SJSA1 (cell line): ENCODE results near the gene KDM6A. TPM values are rescaled to one million over a fixed set of nuclear protein-coding genes. Genes with fewer than 3 reads are reported as not detected.
"Not testable (repeated sequence)": the region's sequence is repeated elsewhere in the genome, so short reads cannot be mapped to it uniquely, and the experiment has no call there.

Experiments used
- DNase-seq, 2 experiments: peaks; one replicate each; pipeline ENCODE4 v3.0.0-alpha.2; 2015 to 2020; ENCODE audit warnings: low spot score in 2 of 2, low read depth in 1 of 2
- H3K27ac ChIP-seq: fragments of 250-450 bp; sonication (Bioruptor Pico); 2 replicates; pipeline ENCODE4 v1.5.1; 2020; ENCODE audit warnings: mild to moderate bottlenecking, moderate library complexity
- H3K27me3 ChIP-seq: fragments of 250-450 bp; sonication (Bioruptor Pico); replicated peaks from 2 replicates; pipeline ENCODE4 v1.5.1; 2020; ENCODE audit warnings: mild to moderate bottlenecking, moderate library complexity
- H3K36me3 ChIP-seq: fragments of 250-450 bp; sonication (Bioruptor Pico); 2 replicates; pipeline ENCODE4 v1.5.1; 2020; ENCODE audit warnings: mild to moderate bottlenecking
- H3K4me1 ChIP-seq: fragments of 250-450 bp; sonication (Bioruptor Pico); replicated peaks from 2 replicates; pipeline ENCODE4 v1.6.1; 2021; ENCODE audit warnings: mild to moderate bottlenecking
- H3K4me3 ChIP-seq: fragments of 250-450 bp; sonication (Bioruptor Pico); 2 replicates; pipeline ENCODE4 v1.5.1; 2020; ENCODE audit warnings: mild to moderate bottlenecking
- H3K9me3 ChIP-seq: fragments of 250-450 bp; sonication (Bioruptor Pico); replicated peaks from 2 replicates; pipeline ENCODE4 v1.5.1; 2020; ENCODE audit warnings: mild to moderate bottlenecking
- total RNA-seq: library from RNA; depleted of rRNA; stranded (reverse); fragments of >200 nt; shearing (Covaris generic); gene quantifications from 2 replicates; pipeline ENCODE4 v1.2.3, GENCODE V29; 2014

KDM6A gene
- total RNA-seq, 1 experiment from 2014 or later: 20.8 TPM

DNA sequence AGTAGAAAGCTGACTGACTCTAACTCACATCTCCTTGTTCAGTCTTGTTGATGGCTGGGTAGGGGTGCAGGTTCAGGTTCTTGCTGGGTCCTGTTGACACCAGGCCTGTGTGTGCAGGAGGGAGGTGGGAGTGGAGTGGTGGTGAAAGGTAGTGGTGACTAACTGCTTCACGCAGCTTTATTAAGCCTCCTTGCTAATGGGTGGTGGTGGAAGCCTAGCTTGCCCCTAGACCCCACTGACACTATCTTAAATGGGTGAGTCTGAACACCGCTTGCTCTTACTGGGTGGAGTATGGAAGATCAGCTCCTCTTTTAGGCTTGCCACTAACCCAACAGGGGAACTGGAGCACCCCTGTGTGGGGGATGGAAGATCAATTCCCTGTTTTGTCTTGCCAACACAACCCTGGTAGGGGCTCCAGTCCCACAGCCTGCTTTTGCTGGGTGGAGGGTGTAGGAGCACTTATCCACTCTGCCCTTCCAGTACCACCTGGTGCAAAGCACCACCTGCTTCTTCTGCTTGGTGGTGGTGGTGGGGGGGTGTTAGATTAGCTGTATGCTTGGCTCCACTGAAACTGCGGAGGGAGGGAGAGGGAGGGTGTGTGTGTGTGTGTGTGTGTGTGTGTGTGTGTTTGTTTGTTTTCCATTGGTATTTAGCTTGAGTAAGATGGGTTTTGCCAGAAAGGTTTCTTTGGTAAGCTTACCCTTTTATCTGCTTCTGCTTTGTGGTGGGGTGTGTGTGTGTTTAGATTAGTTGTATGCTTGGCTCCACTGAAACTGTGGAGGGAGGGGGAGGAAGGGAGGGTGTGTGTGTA is 25.6 kb downstream of the KDM6A start:
- Histone ChIP-seq H3K4me3 (no peak overlapping the region), H3K4me1 (no peaks in the 10 kb centered on the region), H3K27me3 (no peaks in the 10 kb centered on the region), H3K9me3 (peaks cover 4% of the 10 kb centered on the region), H3K36me3 (no peaks in the 10 kb centered on the region), H3K27ac (no peak overlapping the region)
- no peak for DNase-seq

DNA sequence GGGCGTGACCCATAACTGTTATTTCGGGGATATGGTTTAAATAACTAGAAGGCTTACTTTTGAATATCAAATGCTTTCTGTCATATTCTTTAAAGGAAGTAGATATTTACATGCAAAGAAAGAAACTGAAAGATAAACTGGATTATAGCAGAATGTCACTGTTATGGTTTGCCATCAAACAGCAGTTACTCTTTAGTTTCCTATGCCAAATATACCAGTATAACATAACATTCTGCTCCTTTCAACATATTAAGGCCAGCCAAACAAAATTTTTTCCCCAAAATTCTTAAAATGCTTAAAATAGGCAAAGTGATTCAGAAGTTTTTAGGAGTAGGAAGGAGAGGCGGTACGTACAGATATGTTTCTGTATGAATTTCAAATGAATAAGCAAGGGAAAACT is 27.0 kb downstream of the KDM6A start:
- peaks cover 4% of the 10 kb centered on the region for H3K9me3 ChIP-seq
- no peaks in the 10 kb centered on the region for H3K36me3 ChIP-seq
- peaks cover 12% of the 10 kb centered on the region for H3K4me1 ChIP-seq
- no peak for DNase-seq
- H3K27ac ChIP-seq: no peak overlapping the region
- no peak overlapping the region for H3K4me3 ChIP-seq
- H3K27me3 ChIP-seq: no peaks in the 10 kb centered on the region

DNA sequence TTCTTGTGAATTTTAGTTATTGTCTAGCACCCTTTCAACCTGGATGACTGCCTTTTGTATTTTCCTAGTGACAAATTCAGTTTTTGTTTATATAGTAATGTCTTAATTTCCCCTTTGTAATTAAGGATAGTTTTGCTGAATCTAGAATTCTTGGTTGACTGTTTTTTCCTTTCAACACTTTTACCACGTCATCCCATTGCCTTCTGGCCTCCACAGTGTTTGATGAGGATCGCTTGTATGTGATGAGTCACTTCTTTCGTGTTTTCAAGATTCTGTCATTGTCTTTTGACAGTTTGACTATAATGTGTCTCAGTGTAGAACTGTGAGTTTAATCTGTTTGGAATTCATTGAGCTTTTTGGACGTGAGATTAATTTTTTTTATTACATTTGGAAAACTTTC is 30.1 kb downstream of the KDM6A start:
- peaks cover 4% of the 10 kb centered on the region for H3K9me3 ChIP-seq
- peak overlapping the region; percentile 79 for H3K27ac ChIP-seq
- peak in 1 of 2 experiments; percentile 61 for DNase-seq
- no peaks in the 10 kb centered on the region for H3K36me3 ChIP-seq
- no peaks in the 10 kb centered on the region for H3K27me3 ChIP-seq
- H3K4me3 ChIP-seq: no peak overlapping the region
- H3K4me1 ChIP-seq: peaks cover 16% of the 10 kb centered on the region

DNA sequence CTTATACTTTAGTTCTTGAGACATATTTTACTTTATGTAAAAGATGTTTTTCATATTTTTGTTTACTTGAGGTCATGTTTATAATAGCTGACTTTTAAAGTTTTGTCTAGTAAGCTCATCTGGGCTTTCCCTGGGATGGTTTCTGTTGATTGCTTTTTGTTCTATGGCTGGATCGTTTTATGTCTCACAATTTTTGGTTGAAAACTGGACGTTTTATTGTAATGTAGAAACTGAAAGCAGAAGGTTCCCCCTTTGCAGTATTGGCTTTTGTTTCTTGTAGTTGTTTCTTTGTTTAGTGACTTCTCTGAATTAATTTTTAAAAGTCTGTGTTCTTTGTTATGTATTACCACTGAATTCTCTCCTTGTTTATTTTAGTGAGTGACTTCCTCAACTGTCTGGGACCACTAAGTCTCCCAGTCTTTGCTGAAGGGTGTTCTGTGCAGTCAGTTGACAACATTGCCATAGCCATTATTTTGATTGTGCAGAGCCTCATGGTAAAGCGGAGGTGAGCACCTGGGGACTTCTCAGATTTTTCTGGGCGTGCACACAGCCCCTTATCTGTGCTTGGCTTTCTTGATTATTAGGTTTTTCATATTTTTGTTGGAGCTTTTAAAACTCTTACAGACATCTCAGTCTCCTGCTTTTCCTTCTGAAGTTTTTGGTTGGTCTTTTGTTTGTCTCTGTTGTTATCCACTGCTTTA is 31.0 kb downstream of the KDM6A start:
- no peaks in the 10 kb centered on the region for H3K36me3 ChIP-seq
- peak in 1 of 2 experiments; percentile 24 for DNase-seq
- no peaks in the 10 kb centered on the region for H3K27me3 ChIP-seq
- H3K9me3 ChIP-seq: peaks cover 4% of the 10 kb centered on the region
- peak overlapping the region; percentile 79 for H3K27ac ChIP-seq
- H3K4me3 ChIP-seq: peak overlapping the region; percentile 8; the same call in 1 of the 2 replicates
- peaks cover 16% of the 10 kb centered on the region for H3K4me1 ChIP-seq

DNA sequence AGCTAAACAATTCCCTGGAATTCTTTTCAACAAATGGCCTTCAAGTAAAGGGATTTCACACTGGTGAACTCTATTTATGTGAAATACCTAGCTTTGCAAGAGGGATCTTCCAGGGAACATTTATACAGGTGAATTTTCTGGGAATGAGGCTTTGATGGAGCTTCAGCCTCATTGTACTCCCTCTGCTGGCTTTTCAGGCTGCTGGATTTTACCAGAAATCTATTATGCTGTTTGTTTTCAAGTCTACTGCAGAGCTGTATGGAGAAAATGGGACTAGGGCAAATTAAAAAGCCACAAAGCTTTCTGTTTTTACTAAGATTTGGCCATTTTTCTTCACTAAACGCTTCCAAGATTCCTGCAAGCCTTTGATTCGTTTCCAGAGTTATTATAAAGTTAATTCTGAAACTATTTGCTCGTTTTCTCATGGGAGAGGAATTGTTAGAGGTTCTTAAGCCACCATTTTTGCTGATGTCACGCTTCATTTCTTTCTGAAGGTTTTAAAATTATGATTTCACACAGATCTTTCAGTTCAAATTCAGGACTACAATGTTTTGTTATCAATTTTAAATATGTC is 31.6 kb downstream of the KDM6A start:
- H3K27ac ChIP-seq: peak overlapping the region; percentile 79; the same call in 1 of the 2 replicates
- DNase-seq: no peak
- no peak overlapping the region for H3K4me3 ChIP-seq
- no peaks in the 10 kb centered on the region for H3K27me3 ChIP-seq
- peaks cover 16% of the 10 kb centered on the region for H3K4me1 ChIP-seq
- no peaks in the 10 kb centered on the region for H3K36me3 ChIP-seq
- H3K9me3 ChIP-seq: peaks cover 4% of the 10 kb centered on the region

DNA sequence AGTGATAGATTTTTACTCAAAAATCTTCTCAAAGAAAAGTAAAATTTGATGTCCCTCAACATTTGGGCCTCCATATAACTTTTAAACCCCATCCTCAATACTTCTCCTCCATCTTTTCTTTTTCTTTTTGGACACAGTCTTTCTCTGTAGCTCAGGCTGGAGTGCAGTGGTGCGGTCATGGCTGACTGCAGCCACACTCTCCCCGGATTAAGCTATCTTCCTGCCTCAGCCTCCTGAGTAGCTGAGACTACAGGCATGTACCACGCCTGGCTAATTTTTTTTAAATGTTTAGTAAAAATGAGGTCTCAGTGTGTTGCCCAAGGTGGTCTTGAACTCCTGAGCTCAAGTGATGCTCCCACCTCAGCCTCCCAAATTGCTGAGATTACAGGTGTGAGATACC is 33.1 kb downstream of the KDM6A start:
- no peak for DNase-seq
- Histone ChIP-seq H3K36me3 (no peaks in the 10 kb centered on the region), H3K4me3 (no peak overlapping the region), H3K9me3 (peaks cover 4% of the 10 kb centered on the region), H3K27ac (no peak overlapping the region), H3K27me3 (no peaks in the 10 kb centered on the region), H3K4me1 (peaks cover 16% of the 10 kb centered on the region)

DNA sequence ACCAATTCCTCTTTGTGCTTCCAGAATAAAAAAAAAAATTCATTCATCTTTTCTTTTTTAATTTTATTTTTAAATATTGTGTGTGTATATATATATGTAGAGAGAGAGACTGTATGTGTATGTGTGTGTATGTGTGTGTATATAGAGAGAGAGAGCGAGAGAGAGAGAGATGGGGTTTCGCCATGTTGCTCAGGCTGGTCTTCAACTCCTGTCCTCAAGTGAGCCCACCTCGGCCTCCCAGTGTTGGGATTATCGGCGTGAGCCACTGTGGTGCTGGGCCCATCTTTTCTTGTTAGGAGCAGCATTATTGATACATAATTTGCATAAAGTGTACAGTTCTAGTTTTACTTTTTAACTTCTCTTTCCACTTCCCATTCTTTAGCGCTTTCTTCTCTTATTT is 33.6 kb downstream of the KDM6A start:
- Histone ChIP-seq H3K27ac (no peak overlapping the region), H3K27me3 (no peaks in the 10 kb centered on the region), H3K9me3 (peaks cover 4% of the 10 kb centered on the region), H3K4me1 (peaks cover 16% of the 10 kb centered on the region), H3K36me3 (no peaks in the 10 kb centered on the region), H3K4me3 (no peak overlapping the region)
- DNase-seq: no peak

DNA sequence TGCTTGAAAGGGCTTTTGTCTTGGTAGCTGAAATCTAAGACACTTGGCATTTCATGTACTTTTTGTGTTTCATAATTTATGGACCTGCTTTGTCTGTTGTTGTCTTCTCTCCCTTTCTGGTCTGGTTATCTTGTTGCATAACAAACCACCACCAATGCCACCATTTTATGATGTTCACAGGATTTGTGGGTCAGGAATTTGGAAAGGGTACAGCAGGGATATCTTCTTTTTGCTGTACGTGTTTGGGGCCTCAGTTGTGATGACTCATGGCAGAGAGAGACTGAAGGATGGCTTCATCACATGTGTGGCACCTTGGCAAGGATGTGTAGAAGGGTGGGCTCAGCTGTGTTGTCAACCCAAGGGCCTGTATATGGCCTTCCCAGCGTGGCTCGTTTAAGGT is 35.2 kb downstream of the KDM6A start:
- peaks cover 16% of the 10 kb centered on the region for H3K4me1 ChIP-seq
- DNase-seq: no peak
- no peak overlapping the region for H3K27ac ChIP-seq
- H3K4me3 ChIP-seq: no peak overlapping the region
- no peaks in the 10 kb centered on the region for H3K36me3 ChIP-seq
- no peaks in the 10 kb centered on the region for H3K27me3 ChIP-seq
- no peaks in the 10 kb centered on the region for H3K9me3 ChIP-seq

DNA sequence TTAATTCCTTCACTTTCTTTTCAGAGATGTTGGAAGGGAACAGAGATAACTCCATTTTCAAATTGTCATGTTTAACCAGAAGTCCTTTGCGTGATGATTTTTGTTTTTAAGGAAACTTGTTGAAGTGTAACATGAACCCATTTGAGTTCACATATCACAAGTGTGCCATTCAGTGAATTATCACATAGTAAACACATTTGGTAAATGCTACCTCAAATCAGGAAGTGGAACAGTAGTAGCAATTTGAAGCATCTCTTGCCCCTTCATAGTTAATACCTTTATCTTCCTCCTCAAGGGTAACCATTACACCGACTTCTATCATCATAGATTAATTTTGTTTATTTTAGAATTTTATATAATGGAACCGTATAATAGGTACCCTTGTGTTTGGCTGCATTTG is 35.8 kb downstream of the KDM6A start:
- DNase-seq: no peak
- Histone ChIP-seq H3K27me3 (no peaks in the 10 kb centered on the region), H3K36me3 (no peaks in the 10 kb centered on the region), H3K27ac (no peak overlapping the region), H3K4me3 (no peak overlapping the region), H3K9me3 (no peaks in the 10 kb centered on the region), H3K4me1 (peaks cover 16% of the 10 kb centered on the region)

DNA sequence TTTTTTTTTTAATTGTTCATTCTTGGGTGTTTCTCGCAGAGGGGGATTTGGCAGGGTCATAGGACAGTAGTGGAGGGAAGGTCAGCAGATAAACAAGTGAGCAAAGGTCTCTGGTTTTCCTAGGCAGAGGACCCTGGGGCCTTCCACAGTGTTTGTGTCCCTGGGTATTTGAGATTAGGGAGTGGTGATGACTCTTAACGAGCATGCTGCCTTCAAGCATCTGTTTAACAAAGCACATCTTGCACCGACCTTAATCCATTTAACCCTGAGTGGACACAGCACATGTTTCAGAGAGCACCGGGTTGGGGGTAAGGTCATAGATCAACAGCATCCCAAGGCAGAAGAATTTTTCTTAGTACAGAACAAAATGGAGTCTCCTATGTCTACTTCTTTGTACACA is 37.5 kb downstream of the KDM6A start:
- not testable (repeated sequence) for H3K27me3 ChIP-seq, H3K27ac ChIP-seq, H3K9me3 ChIP-seq, H3K36me3 ChIP-seq, H3K4me3 ChIP-seq, DNase-seq
- H3K4me1 ChIP-seq: peaks cover 13% of the 10 kb centered on the region

DNA sequence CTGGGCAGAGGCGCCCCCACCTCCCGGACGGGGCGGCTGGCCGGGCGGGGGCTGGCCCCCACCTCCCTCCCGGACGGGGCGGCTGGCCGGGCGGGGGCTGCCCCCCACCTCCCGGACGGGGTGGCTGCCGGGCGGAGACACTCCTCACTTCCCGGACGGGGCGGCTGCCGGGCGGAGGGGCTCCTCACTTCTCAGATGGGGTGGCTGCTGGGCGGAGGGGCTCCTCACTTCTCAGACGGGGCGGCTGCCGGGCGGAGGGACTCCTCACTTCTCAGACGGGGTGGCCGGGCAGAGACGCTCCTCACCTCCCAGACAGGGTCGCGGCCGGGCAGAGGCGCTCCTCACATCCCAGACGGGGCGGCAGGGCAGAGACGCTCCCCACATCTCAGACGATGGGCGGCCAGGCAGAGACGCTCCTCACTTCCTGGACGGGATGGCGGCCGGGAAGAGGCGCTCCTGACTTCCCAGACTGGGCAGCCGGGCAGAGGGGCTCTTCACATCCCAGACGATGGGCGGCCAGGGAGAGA is 38.1 kb downstream of the KDM6A start:
- not testable (repeated sequence) for H3K9me3 ChIP-seq, H3K36me3 ChIP-seq, H3K4me3 ChIP-seq, H3K27me3 ChIP-seq, H3K27ac ChIP-seq, DNase-seq
- peaks cover 13% of the 10 kb centered on the region for H3K4me1 ChIP-seq

DNA sequence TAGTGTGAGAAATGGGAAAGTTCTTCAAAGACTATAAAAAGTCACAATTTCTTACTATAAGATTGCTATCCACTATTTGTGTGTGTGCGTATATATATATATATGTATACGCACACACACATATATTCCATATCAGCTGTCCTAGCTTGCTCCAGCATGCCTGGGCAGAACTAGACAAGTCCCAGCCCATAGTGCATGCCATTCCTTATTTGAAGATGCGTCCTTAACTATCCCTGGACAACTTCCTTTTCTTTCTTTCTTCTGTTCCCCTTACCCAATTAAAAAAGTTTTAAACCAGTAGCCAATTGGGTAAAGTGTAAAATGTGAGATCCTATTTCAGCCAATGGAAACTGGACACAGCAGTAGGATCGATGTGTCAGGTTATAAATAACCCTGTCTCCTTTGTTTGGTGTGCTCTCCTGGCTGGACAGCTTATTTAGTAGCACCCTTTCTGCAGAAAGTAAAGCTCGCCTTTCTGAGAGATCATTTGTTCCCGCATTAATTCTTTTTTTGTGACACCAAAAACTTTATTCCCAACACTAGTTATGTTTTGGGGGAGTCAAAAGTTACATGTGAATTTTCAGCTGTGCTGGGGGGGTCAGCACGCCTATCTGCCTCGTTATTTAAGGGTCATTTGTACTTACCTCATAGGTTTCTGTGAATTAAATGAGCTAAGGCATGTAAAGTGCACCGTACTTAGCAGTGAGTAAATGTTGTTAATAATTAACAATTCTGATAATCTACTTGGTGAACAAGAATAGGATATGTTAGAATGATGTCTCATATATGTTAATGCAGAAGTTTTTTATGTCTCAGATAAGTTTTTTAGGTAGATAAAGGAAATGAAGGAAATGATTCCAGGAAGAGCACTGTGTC is 40.9 kb downstream of the KDM6A start:
- no peaks in the 10 kb centered on the region for H3K9me3 ChIP-seq
- H3K27me3 ChIP-seq: no peaks in the 10 kb centered on the region
- no peaks in the 10 kb centered on the region for H3K36me3 ChIP-seq
- H3K4me3 ChIP-seq: no peak overlapping the region
- DNase-seq: no peak
- H3K4me1 ChIP-seq: peaks cover 13% of the 10 kb centered on the region
- H3K27ac ChIP-seq: no peak overlapping the region

DNA sequence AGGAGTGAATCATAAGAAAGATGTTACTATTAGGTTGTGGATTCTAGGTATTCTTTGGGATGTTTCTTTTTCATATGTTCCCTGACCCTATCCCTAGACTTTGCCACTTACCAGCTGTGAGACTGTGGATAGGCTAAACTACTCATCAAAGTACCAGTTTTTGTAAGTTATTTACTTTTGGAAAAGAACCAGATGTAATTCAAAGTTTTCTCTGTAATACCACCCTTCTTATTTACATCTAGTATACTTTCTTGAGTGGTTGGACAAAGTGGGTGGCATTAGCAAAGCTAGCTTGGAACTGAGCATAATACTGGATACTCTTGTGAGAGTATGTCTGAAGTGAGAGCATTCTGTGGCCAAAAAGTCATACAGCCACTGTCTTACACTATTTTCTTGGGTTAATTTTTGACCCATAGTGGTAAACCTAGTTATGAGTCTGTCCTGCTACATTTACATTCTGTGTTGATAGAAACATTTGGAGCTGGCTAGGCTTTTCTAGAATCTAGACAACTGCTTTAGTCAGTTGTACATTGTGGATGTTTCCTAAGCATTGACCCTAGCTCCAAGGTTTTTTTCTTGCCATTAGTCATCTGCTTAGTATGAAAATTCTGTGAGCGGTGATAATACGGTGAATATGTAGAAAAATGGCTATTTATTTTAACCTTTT is 41.7 kb downstream of the KDM6A start:
- peak overlapping the region; percentile 54 for H3K27ac ChIP-seq
- H3K27me3 ChIP-seq: no peaks in the 10 kb centered on the region
- peaks cover 13% of the 10 kb centered on the region for H3K4me1 ChIP-seq
- H3K4me3 ChIP-seq: no peak overlapping the region; the same call in 1 of the 2 replicates
- H3K9me3 ChIP-seq: no peaks in the 10 kb centered on the region
- peak in 1 of 2 experiments; percentile 55 for DNase-seq
- no peaks in the 10 kb centered on the region for H3K36me3 ChIP-seq
